ENCODE results near the gene MSRB2.
"Not testable (repeated sequence)": the region's sequence is repeated elsewhere in the genome, so short reads cannot be mapped to it uniquely, and the experiment has no call there.

Gene MSRB2

GRCh38 chr10:23070913-23071218 is 24.5 kb upstream of the MSRB2 start:
- Histone ChIP-seq H3K4me3 (ENCODE audit: low read depth, low read length) (no peak overlapping the region), H3K36me3 (ENCODE audit: control insufficient read depth, insufficient read depth, low read length) (no peaks in the 10 kb centered on the region), H3K27me3 (ENCODE audit: control insufficient read depth, insufficient read depth, low read length) (no peaks in the 10 kb centered on the region), H3K9ac (ENCODE audit: low read depth, low read length) (no peak overlapping the region), H3K27ac (ENCODE audit: low read depth, low read length) (no peak overlapping the region), H3K4me1 (ENCODE audit: control insufficient read depth, insufficient read depth, low read length) (no peaks in the 10 kb centered on the region), H3K9me3 (ENCODE audit: control insufficient read depth, insufficient read depth, low read length) (no peaks in the 10 kb centered on the region)

- not testable (repeated sequence) for H3K4me3 ChIP-seq (ENCODE audit: low read depth, low read length); H3K27ac ChIP-seq (ENCODE audit: low read depth, low read length); H3K27me3 ChIP-seq (ENCODE audit: control insufficient read depth, insufficient read depth, low read length); H3K4me1 ChIP-seq (ENCODE audit: control insufficient read depth, insufficient read depth, low read length); H3K9ac ChIP-seq (ENCODE audit: low read depth, low read length); H3K9me3 ChIP-seq (ENCODE audit: control insufficient read depth, insufficient read depth, low read length); H3K36me3 ChIP-seq (ENCODE audit: control insufficient read depth, insufficient read depth, low read length)
Observed at GRCh38 chr10:23072593-23072992, 22.8 kb upstream of the MSRB2 start.

GRCh38 chr10:23073527-23073926 is 21.9 kb upstream of the MSRB2 start:
- Histone ChIP-seq H3K36me3 (ENCODE audit: control insufficient read depth, insufficient read depth, low read length) (no peaks in the 10 kb centered on the region), H3K9me3 (ENCODE audit: control insufficient read depth, insufficient read depth, low read length) (no peaks in the 10 kb centered on the region), H3K9ac (ENCODE audit: low read depth, low read length) (no peak overlapping the region), H3K4me3 (ENCODE audit: low read depth, low read length) (no peak overlapping the region), H3K4me1 (ENCODE audit: control insufficient read depth, insufficient read depth, low read length) (no peaks in the 10 kb centered on the region), H3K27ac (ENCODE audit: low read depth, low read length) (no peak overlapping the region), H3K27me3 (ENCODE audit: control insufficient read depth, insufficient read depth, low read length) (no peaks in the 10 kb centered on the region)

- no peak overlapping the region for H3K9ac ChIP-seq (ENCODE audit: low read depth, low read length)
- no peaks in the 10 kb centered on the region for H3K27me3 ChIP-seq (ENCODE audit: control insufficient read depth, insufficient read depth, low read length)
- H3K4me1 ChIP-seq (ENCODE audit: control insufficient read depth, insufficient read depth, low read length) = peaks cover 6% of the 10 kb centered on the region
- H3K4me3 ChIP-seq (ENCODE audit: low read depth, low read length) = no peak overlapping the region
- H3K36me3 ChIP-seq (ENCODE audit: control insufficient read depth, insufficient read depth, low read length) = no peaks in the 10 kb centered on the region
- no peak overlapping the region for H3K27ac ChIP-seq (ENCODE audit: low read depth, low read length)
- no peaks in the 10 kb centered on the region for H3K9me3 ChIP-seq (ENCODE audit: control insufficient read depth, insufficient read depth, low read length)
Observed at GRCh38 chr10:23075672-23076071, 19.7 kb upstream of the MSRB2 start.

DNA sequence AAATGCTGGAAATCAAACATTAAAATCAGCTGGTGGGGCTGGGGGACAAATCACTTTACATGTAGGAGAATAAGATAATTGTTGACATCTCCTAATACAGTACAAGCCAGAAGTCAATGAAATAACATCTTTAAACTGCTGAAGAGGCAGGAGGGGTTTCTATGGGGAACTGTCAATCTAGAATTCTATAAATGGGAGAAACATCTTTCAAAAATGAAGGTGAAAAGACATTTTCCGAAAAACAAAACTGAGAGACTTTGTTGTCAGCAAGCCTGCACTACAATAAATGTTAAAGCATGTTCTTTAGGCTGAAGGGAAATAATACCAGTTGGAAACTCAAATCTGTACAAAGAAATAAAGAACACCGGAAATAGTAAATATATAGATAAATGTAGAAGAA is 17.3 kb upstream of the MSRB2 start:
- no peaks in the 10 kb centered on the region for H3K9me3 ChIP-seq (ENCODE audit: control insufficient read depth, insufficient read depth, low read length)
- H3K27me3 ChIP-seq (ENCODE audit: control insufficient read depth, insufficient read depth, low read length) = no peaks in the 10 kb centered on the region
- H3K36me3 ChIP-seq (ENCODE audit: control insufficient read depth, insufficient read depth, low read length) = no peaks in the 10 kb centered on the region
- no peak overlapping the region for H3K27ac ChIP-seq (ENCODE audit: low read depth, low read length)
- H3K9ac ChIP-seq (ENCODE audit: low read depth, low read length) = no peak overlapping the region
- no peak overlapping the region for H3K4me3 ChIP-seq (ENCODE audit: low read depth, low read length)
- H3K4me1 ChIP-seq (ENCODE audit: control insufficient read depth, insufficient read depth, low read length) = peaks cover 6% of the 10 kb centered on the region

- H3K27ac ChIP-seq (ENCODE audit: low read depth, low read length) = no peak overlapping the region
- H3K27me3 ChIP-seq (ENCODE audit: control insufficient read depth, insufficient read depth, low read length) = no peaks in the 10 kb centered on the region
- H3K36me3 ChIP-seq (ENCODE audit: control insufficient read depth, insufficient read depth, low read length) = no peaks in the 10 kb centered on the region
- H3K9me3 ChIP-seq (ENCODE audit: control insufficient read depth, insufficient read depth, low read length) = no peaks in the 10 kb centered on the region
- H3K4me3 ChIP-seq (ENCODE audit: low read depth, low read length) = no peak overlapping the region
- H3K9ac ChIP-seq (ENCODE audit: low read depth, low read length) = no peak overlapping the region
- H3K4me1 ChIP-seq (ENCODE audit: control insufficient read depth, insufficient read depth, low read length) = peaks cover 6% of the 10 kb centered on the region
Observed at GRCh38 chr10:23079700-23080099, 15.7 kb upstream of the MSRB2 start.

GRCh38 chr10:23080262-23080661 is 15.1 kb upstream of the MSRB2 start:
- H3K4me1 ChIP-seq (ENCODE audit: control insufficient read depth, insufficient read depth, low read length) = peaks cover 6% of the 10 kb centered on the region

DNA sequence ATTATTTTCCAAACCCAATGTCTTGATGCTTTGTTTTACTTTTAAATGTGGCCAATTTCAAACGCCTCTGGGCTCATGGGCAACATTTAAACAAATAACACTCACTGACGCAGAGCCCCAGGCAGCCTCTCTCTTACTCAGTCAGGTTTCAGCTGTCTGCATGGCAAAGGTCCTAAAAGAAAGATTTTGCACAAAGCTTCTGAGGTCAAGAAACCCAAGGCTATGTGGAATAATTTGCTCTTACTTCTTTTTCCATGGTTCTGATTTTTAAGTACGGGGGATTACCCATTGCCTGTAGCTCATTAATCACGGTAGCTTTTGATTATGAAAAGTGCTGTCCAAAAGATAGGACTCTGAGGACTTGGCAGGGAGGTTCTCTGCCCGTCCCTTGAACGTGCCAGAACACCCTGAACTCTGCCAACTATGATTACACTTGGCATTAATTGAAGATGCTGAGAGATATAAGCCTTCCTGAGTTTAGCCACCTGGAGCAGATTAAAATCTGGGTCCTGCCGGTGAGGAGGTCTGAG is 14.1 kb upstream of the MSRB2 start:
- H3K36me3 ChIP-seq (ENCODE audit: control insufficient read depth, insufficient read depth, low read length) = no peaks in the 10 kb centered on the region
- no peak overlapping the region for H3K27ac ChIP-seq (ENCODE audit: low read depth, low read length)
- H3K27me3 ChIP-seq (ENCODE audit: control insufficient read depth, insufficient read depth, low read length) = no peaks in the 10 kb centered on the region
- no peak overlapping the region for H3K9ac ChIP-seq (ENCODE audit: low read depth, low read length)
- H3K9me3 ChIP-seq (ENCODE audit: control insufficient read depth, insufficient read depth, low read length) = no peaks in the 10 kb centered on the region
- peaks cover 6% of the 10 kb centered on the region for H3K4me1 ChIP-seq (ENCODE audit: control insufficient read depth, insufficient read depth, low read length)
- H3K4me3 ChIP-seq (ENCODE audit: low read depth, low read length) = no peak overlapping the region

More at GRCh38 chr10:23080262-23080661, 15.1 kb upstream of the MSRB2 start:
- no peaks in the 10 kb centered on the region for H3K27me3 ChIP-seq (ENCODE audit: control insufficient read depth, insufficient read depth, low read length)
- H3K9ac ChIP-seq (ENCODE audit: low read depth, low read length) = no peak overlapping the region
- H3K36me3 ChIP-seq (ENCODE audit: control insufficient read depth, insufficient read depth, low read length) = no peaks in the 10 kb centered on the region
- no peak overlapping the region for H3K27ac ChIP-seq (ENCODE audit: low read depth, low read length)
- no peak overlapping the region for H3K4me3 ChIP-seq (ENCODE audit: low read depth, low read length)
- H3K9me3 ChIP-seq (ENCODE audit: control insufficient read depth, insufficient read depth, low read length) = no peaks in the 10 kb centered on the region

GRCh38 chr10:23081891-23082290 is 13.5 kb upstream of the MSRB2 start:
- no peaks in the 10 kb centered on the region for H3K36me3 ChIP-seq (ENCODE audit: control insufficient read depth, insufficient read depth, low read length)
- H3K9me3 ChIP-seq (ENCODE audit: control insufficient read depth, insufficient read depth, low read length) = no peaks in the 10 kb centered on the region
- H3K27ac ChIP-seq (ENCODE audit: low read depth, low read length) = no peak overlapping the region

DNA sequence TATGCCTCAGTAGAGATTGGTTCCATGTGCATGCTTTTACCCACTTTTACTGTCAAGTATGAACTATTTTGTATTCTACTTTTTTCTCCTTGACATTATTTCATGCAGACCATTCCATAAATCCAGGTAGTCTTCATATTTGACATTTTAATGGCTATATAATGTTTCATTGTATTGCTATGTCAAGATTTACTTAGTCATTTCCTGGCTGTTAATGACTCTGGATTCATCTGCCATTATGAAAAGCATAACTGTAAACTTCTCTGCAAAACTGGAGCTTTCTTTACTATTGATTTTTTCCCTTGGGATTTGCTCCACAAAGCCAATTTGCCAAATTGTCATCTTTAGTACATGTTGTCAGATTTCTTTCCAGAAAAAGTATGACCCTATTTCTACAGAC is 6.8 kb upstream of the MSRB2 start:
- Histone ChIP-seq H3K9ac (ENCODE audit: low read depth, low read length) (no peak overlapping the region), H3K9me3 (ENCODE audit: control insufficient read depth, insufficient read depth, low read length) (no peaks in the 10 kb centered on the region), H3K27me3 (ENCODE audit: control insufficient read depth, insufficient read depth, low read length) (no peaks in the 10 kb centered on the region), H3K27ac (ENCODE audit: low read depth, low read length) (no peak overlapping the region), H3K36me3 (ENCODE audit: control insufficient read depth, insufficient read depth, low read length) (no peaks in the 10 kb centered on the region), H3K4me3 (ENCODE audit: low read depth, low read length) (no peak overlapping the region), H3K4me1 (ENCODE audit: control insufficient read depth, insufficient read depth, low read length) (no peaks in the 10 kb centered on the region)

More at GRCh38 chr10:23081891-23082290, 13.5 kb upstream of the MSRB2 start:
- no peak overlapping the region for H3K9ac ChIP-seq (ENCODE audit: low read depth, low read length)
- H3K27me3 ChIP-seq (ENCODE audit: control insufficient read depth, insufficient read depth, low read length) = no peaks in the 10 kb centered on the region
- H3K4me1 ChIP-seq (ENCODE audit: control insufficient read depth, insufficient read depth, low read length) = peaks cover 6% of the 10 kb centered on the region
- H3K4me3 ChIP-seq (ENCODE audit: low read depth, low read length) = no peak overlapping the region

DNA sequence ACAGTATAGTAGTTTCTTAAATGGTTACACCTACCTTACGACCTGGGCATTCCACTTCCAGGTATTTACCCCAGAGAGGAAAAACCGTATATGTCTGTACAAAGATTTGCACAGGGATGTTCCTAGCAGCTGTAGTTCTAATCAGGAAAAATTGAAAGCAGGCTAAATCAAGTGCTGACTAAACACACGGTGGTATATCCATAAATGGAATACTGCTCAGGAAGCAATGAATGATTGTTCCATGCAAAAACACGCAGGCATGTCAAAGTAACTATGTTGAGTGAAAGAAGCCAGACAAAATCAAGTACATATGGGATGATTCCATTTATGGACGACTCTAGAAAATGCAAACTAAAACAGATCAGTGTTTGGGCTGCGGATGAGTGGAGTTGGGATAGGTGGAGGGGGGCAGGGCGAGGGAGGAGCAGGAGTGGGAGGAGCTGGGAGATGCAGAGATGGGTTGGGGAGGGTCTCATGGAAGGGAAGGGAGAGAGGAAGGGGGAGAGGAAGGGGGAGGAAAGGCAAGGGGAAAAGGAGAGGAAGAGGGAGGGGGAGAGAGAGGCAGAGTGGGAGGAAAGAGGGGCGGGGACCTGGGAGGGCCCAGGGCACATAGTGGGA is 484 bp upstream of the MSRB2 start:
- Histone ChIP-seq H3K27me3 (ENCODE audit: control insufficient read depth, insufficient read depth, low read length) (no peaks in the 10 kb centered on the region), H3K36me3 (ENCODE audit: control insufficient read depth, insufficient read depth, low read length) (no peaks in the 10 kb centered on the region), H3K9me3 (ENCODE audit: control insufficient read depth, insufficient read depth, low read length) (0 out of 2 replicates have a peak, but pooled peaks cover 2% of the 10 kb centered on the region), H3K4me1 (ENCODE audit: control insufficient read depth, insufficient read depth, low read length) (peaks cover 20% of the 10 kb centered on the region), H3K27ac (ENCODE audit: low read depth, low read length) (no peak overlapping the region), H3K4me3 (ENCODE audit: low read depth, low read length) (0 out of 2 replicates have a peak overlapping the region, but pooled peaks have one; percentile 15), H3K9ac (ENCODE audit: low read depth, low read length) (no peak overlapping the region)
